HepG2 (cell line): ENCODE measurements around the gene ETV3L.

ENCODE experiments used
- CREM ChIP-seq, 2 experiments: sonication (generic) in 1 of 2; formaldehyde crosslinking in 1 of 2; IDR thresholded peaks; 2 replicates each; pipeline versions ENCODE4 v1.4.0 to v1.6.1; 2016 to 2020; ENCODE audit warnings: antibody characterized with exemption in 1 of 2, mild to moderate bottlenecking in 1 of 2, missing genetic modification reagents in 1 of 2
- ESRRA ChIP-seq: sonication (generic); formaldehyde crosslinking; IDR thresholded peaks from 2 replicates; pipeline ENCODE4 v1.5.1; 2020; ENCODE audit warnings: mild to moderate bottlenecking, low read depth, missing genetic modification reagents
- SAFB2 ChIP-seq: sonication (generic); formaldehyde crosslinking; IDR thresholded peaks from 2 replicates; pipeline ENCODE4 v1.5.1; 2020; ENCODE audit warnings: missing genetic modification reagents, low read depth, mild to moderate bottlenecking, borderline replicate concordance
- ZBTB49 ChIP-seq: sonication (generic); formaldehyde crosslinking; IDR thresholded peaks from 2 replicates; pipeline ENCODE4 v1.4.0; 2020; ENCODE audit warnings: missing genetic modification reagents, borderline replicate concordance
- ZNF510 ChIP-seq: sonication (generic); formaldehyde crosslinking; IDR thresholded peaks from 2 replicates; pipeline ENCODE4 v1.4.0; 2020; ENCODE audit warnings: low read depth, mild to moderate bottlenecking, missing genetic modification reagents
- ZNF543 ChIP-seq: sonication (generic); formaldehyde crosslinking; IDR thresholded peaks from 2 replicates; pipeline ENCODE4 v1.4.0; 2020; ENCODE audit warnings: mild to moderate bottlenecking, missing genetic modification reagents

GRCh38 chr1:157073944-157074685, 25.5 kb downstream of the ETV3L start:
- TF ChIP-seq ZBTB49 (CRISPR knock-in tag), result no peak
- no peak for TF ChIP-seq SAFB2 (CRISPR knock-in tag)
- no peak for TF ChIP-seq ZNF510 (CRISPR knock-in tag)
- TF ChIP-seq CREM (IDR thresholded peaks at IDR 0.05), result no peak
- no peak for TF ChIP-seq CREM (CRISPR knock-in tag; IDR thresholded peaks at IDR 0.05)
- no peak for TF ChIP-seq ESRRA
- no peak for TF ChIP-seq ZNF543 (CRISPR knock-in tag)
